BLaER1 treated with 17β-estradiol and CSF1 and Interleukin-3, amounts not matched to agents 10 nM and 100 nM (cell line): ENCODE results near the gene ACSBG1.
A peak's percentile ranks its signal among the peaks of the same experiment; 100 is the strongest.

Experiments
- H3K27ac ChIP-seq, 11 experiments: shearing (Covaris generic); formaldehyde crosslinking; 2 replicates each; pipeline ENCODE4 v1.8.1; 2022
- H3K27me3 ChIP-seq, 11 experiments: shearing (Covaris generic); formaldehyde crosslinking; 2 replicates each; pipeline ENCODE4 v1.8.1; 2022
- H3K36me3 ChIP-seq, 11 experiments: shearing (Covaris generic); formaldehyde crosslinking; 2 replicates each; pipeline ENCODE4 v1.8.1; 2022
- H3K4me1 ChIP-seq, 10 experiments: shearing (Covaris generic); formaldehyde crosslinking; 2 replicates each; pipeline ENCODE4 v1.8.1; 2022
- H3K4me2 ChIP-seq, 11 experiments: shearing (Covaris generic); formaldehyde crosslinking; 2 replicates each; pipeline ENCODE4 v1.8.1; 2022
- H3K4me3 ChIP-seq, 10 experiments: shearing (Covaris generic); formaldehyde crosslinking; 2 replicates each; pipeline ENCODE4 v1.8.1; 2022
- H3K9ac ChIP-seq, 11 experiments: shearing (Covaris generic); formaldehyde crosslinking; 2 replicates each; pipeline ENCODE4 v1.8.1; 2022
- H3K9me3 ChIP-seq, 11 experiments: shearing (Covaris generic); formaldehyde crosslinking; replicated peaks in 1 of 11; 2 replicates each; pipeline ENCODE4 v1.8.1; 2022
- H4K20me1 ChIP-seq, 11 experiments: shearing (Covaris generic); formaldehyde crosslinking; 2 replicates each; pipeline ENCODE4 v1.8.1; 2022
- Cebpa-rat ChIP-seq, 11 experiments: shearing (Covaris generic); IDR thresholded peaks; 2 replicates each; pipeline ENCODE4 v1.8.1; 2022

Gene ACSBG1

GRCh38 chr15:78234515-78235040, at the start of gene ACSBG1:
Gene ACSBG1 (minus strand): TSS chr15:78234565. CDS start chr15:78234501, 64 bp downstream.
- Histone ChIP-seq H3K36me3 (no peaks in the 10 kb centered on the region), H3K4me3 (no peak within 1 kb of the TSS), H3K4me2 (peak within 1 kb of the TSS; percentile 60 to 83 (median 68)), H4K20me1 (no peaks in the 10 kb centered on the region; a peak in 1 of 22 replicates), H3K27me3 (peaks cover 0 to 8% (median 0%) of the 10 kb centered on the region in 11 experiments; a peak in 2 of 22 replicates), H3K9ac (no peak within 1 kb of the TSS; a peak in 1 of 22 replicates), H3K27ac (no peak within 1 kb of the TSS), H3K9me3 (no peaks in the 10 kb centered on the region), H3K4me1 (peaks cover 17 to 33% (median 30%) of the 10 kb centered on the region in 10 experiments)
- no peak for TF ChIP-seq Cebpa-rat (IDR thresholded peaks at IDR 0.05)

- Histone ChIP-seq H3K27ac (no peak overlapping the region), H3K9ac (no peak overlapping the region), H3K4me1 (peaks cover 0 to 13% (median 9%) of the 10 kb centered on the region in 10 experiments; a peak in 13 of 20 replicates), H3K36me3 (peaks cover 73 to 87% (median 82%) of the 10 kb centered on the region in 11 experiments), H4K20me1 (peaks cover 0 to 6% (median 0%) of the 10 kb centered on the region in 11 experiments; a peak in 3 of 22 replicates), H3K9me3 (no peaks in the 10 kb centered on the region), H3K4me3 (no peak overlapping the region), H3K27me3 (no peaks in the 10 kb centered on the region), H3K4me2 (no peak overlapping the region)
- no peak for TF ChIP-seq Cebpa-rat (IDR thresholded peaks at IDR 0.05)
Measured at GRCh38 chr15:78282324-78282723, 48.0 kb upstream of the ACSBG1 start.

GRCh38 chr15:78280319-78281072, 46.1 kb upstream of the ACSBG1 start:
- peaks cover 54 to 69% (median 63%) of the 10 kb centered on the region in 11 experiments for H3K36me3 ChIP-seq
- H3K4me1 ChIP-seq: peaks cover 3 to 18% (median 14%) of the 10 kb centered on the region in 10 experiments; a peak in 14 of 20 replicates
- no peak overlapping the region for H3K9ac ChIP-seq
- TF ChIP-seq Cebpa-rat (IDR thresholded peaks at IDR 0.05): no peak
- H3K27ac ChIP-seq: no peak overlapping the region
- H3K9me3 ChIP-seq: no peaks in the 10 kb centered on the region
- H3K4me2 ChIP-seq: no peak overlapping the region
- H4K20me1 ChIP-seq: peaks cover 0 to 3% (median 0%) of the 10 kb centered on the region in 11 experiments; a peak in 1 of 22 replicates
- no peaks in the 10 kb centered on the region for H3K27me3 ChIP-seq
- no peak overlapping the region for H3K4me3 ChIP-seq

- no peak overlapping the region for H3K27ac ChIP-seq
- peaks cover 3 to 18% (median 10%) of the 10 kb centered on the region in 10 experiments; a peak in 13 of 20 replicates for H3K4me1 ChIP-seq
- H4K20me1 ChIP-seq: no peaks in the 10 kb centered on the region; a peak in 1 of 22 replicates
- H3K9ac ChIP-seq: no peak overlapping the region
- TF ChIP-seq Cebpa-rat (IDR thresholded peaks at IDR 0.05): no peak
- peaks cover 12 to 27% (median 22%) of the 10 kb centered on the region in 11 experiments for H3K36me3 ChIP-seq
- peak overlapping the region in 3 of 11 experiments; percentile 32 to 36 (median 32); a peak in 5 of 22 replicates for H3K4me2 ChIP-seq
- no peaks in the 10 kb centered on the region for H3K27me3 ChIP-seq
- no peaks in the 10 kb centered on the region for H3K9me3 ChIP-seq
- no peak overlapping the region for H3K4me3 ChIP-seq
Measured at GRCh38 chr15:78276064-78276943, 41.9 kb upstream of the ACSBG1 start.

GRCh38 chr15:78274994-78275393, 40.6 kb upstream of the ACSBG1 start:
- Histone ChIP-seq H3K9me3 (no peaks in the 10 kb centered on the region), H4K20me1 (no peaks in the 10 kb centered on the region; a peak in 1 of 22 replicates), H3K4me3 (no peak overlapping the region), H3K27ac (no peak overlapping the region), H3K36me3 (peaks cover 3 to 17% (median 9%) of the 10 kb centered on the region in 11 experiments; a peak in 21 of 22 replicates), H3K27me3 (no peaks in the 10 kb centered on the region), H3K4me2 (no peak overlapping the region), H3K4me1 (peaks cover 3 to 18% (median 10%) of the 10 kb centered on the region in 10 experiments; a peak in 13 of 20 replicates), H3K9ac (no peak overlapping the region)
- no peak for TF ChIP-seq Cebpa-rat (IDR thresholded peaks at IDR 0.05)

- Histone ChIP-seq H3K36me3 (peaks cover 0 to 4% (median 0%) of the 10 kb centered on the region in 11 experiments; a peak in 1 of 22 replicates), H3K9me3 (no peaks in the 10 kb centered on the region), H3K4me1 (peaks cover 3 to 11% (median 7%) of the 10 kb centered on the region in 10 experiments; a peak in 13 of 20 replicates), H3K4me2 (no peak overlapping the region), H3K4me3 (no peak overlapping the region), H3K9ac (no peak overlapping the region), H3K27me3 (no peaks in the 10 kb centered on the region), H4K20me1 (no peaks in the 10 kb centered on the region; a peak in 1 of 22 replicates), H3K27ac (no peak overlapping the region)
- TF ChIP-seq Cebpa-rat (IDR thresholded peaks at IDR 0.05): no peak
Measured at GRCh38 chr15:78272776-78273175, 38.4 kb upstream of the ACSBG1 start.

GRCh38 chr15:78272316-78272715, 38.0 kb upstream of the ACSBG1 start:
- TF ChIP-seq Cebpa-rat (IDR thresholded peaks at IDR 0.05): no peak
- Histone ChIP-seq H3K27me3 (peaks cover 0 to 2% (median 0%) of the 10 kb centered on the region in 11 experiments; a peak in 3 of 22 replicates), H3K27ac (no peak overlapping the region), H3K9me3 (no peaks in the 10 kb centered on the region), H3K4me3 (no peak overlapping the region), H4K20me1 (no peaks in the 10 kb centered on the region; a peak in 1 of 22 replicates), H3K9ac (no peak overlapping the region), H3K4me2 (no peak overlapping the region), H3K36me3 (no peaks in the 10 kb centered on the region), H3K4me1 (peaks cover under 1 to 9% (median 6%) of the 10 kb centered on the region in 10 experiments; a peak in 8 of 20 replicates)

- H3K27me3 ChIP-seq: peaks cover 40 to 50% (median 44%) of the 10 kb centered on the region in 11 experiments
- peaks cover 0 to 5% (median 0%) of the 10 kb centered on the region in 11 experiments; a peak in 4 of 22 replicates for H4K20me1 ChIP-seq
- no peak overlapping the region for H3K4me3 ChIP-seq
- H3K36me3 ChIP-seq: no peaks in the 10 kb centered on the region
- no peak for TF ChIP-seq Cebpa-rat (IDR thresholded peaks at IDR 0.05)
- no peak overlapping the region for H3K4me2 ChIP-seq
- H3K4me1 ChIP-seq: 0 out of 20 replicates have a peak, but pooled peaks cover 0 to 3% (median 0%) of the 10 kb centered on the region in 10 experiments
- no peak overlapping the region for H3K9ac ChIP-seq
- H3K9me3 ChIP-seq: peaks cover 0 to 6% (median 0%) of the 10 kb centered on the region in 11 experiments; a peak in 2 of 22 replicates
- no peak overlapping the region for H3K27ac ChIP-seq
Measured at GRCh38 chr15:78266806-78267205, 32.4 kb upstream of the ACSBG1 start.
